Umbilical cord (tissue), 2 donors: ENCODE data around the gene DLG5. TPM values are rescaled to one million over a fixed set of nuclear protein-coding genes. Genes with fewer than 3 reads are reported as not detected.

Experiments used
- DNase-seq: peaks from one replicate; pipeline ENCODE4 v3.0.0-alpha.2; 2015; ENCODE audit warnings: low spot score
- total RNA-seq: library from RNA; depleted of rRNA; stranded (reverse); fragments of >200 nt; gene quantifications from one replicate; pipeline ENCODE4 v1.2.3, GENCODE V29; 2014; ENCODE audit warnings: low replicate concordance; ENCODE audit not compliant: insufficient read depth

The DLG5 gene
- total RNA-seq, 1 donor from 2014 or later = 21.4 TPM

GRCh38 chr10:77949167-77949566 lies 22.6 kb upstream of the DLG5 start:
- DNase-seq = no peak

- peak; percentile 23 for DNase-seq
Measured at GRCh38 chr10:77946084-77946483, 19.5 kb upstream of the DLG5 start.

- DNase-seq = no peak
Measured at GRCh38 chr10:77944519-77944918, 18.0 kb upstream of the DLG5 start.

GRCh38 chr10:77943121-77943901 lies 16.8 kb upstream of the DLG5 start:
- DNase-seq = peak; percentile 65

GRCh38 chr10:77941790-77942189 lies 15.2 kb upstream of the DLG5 start:
- DNase-seq = no peak

- DNase-seq = peak; percentile 28
Measured at GRCh38 chr10:77940627-77941026, 14.1 kb upstream of the DLG5 start.

GRCh38 chr10:77940225-77940624 lies 13.7 kb upstream of the DLG5 start:
- DNase-seq = no peak

- DNase-seq = peak; percentile 59
Measured at GRCh38 chr10:77939561-77940001, 13.0 kb upstream of the DLG5 start.

- no peak for DNase-seq
Measured at GRCh38 chr10:77936697-77937567, 10.4 kb upstream of the DLG5 start.

GRCh38 chr10:77932016-77932715 lies 5.6 kb upstream of the DLG5 start:
- DNase-seq = no peak

- DNase-seq = peak; percentile 42
Measured at GRCh38 chr10:77927402-77928246, 1.1 kb upstream of the DLG5 start.

GRCh38 chr10:77925795-77926565 lies 575 bp downstream of the DLG5 start:
- DNase-seq = peak; percentile 32

GRCh38 chr10:77925410-77925794 lies 1.2 kb downstream of the DLG5 start:
- DNase-seq = peak; percentile 69

- DNase-seq = no peak
Measured at GRCh38 chr10:77922566-77923179, 3.9 kb downstream of the DLG5 start.

- no peak for DNase-seq
Measured at GRCh38 chr10:77922055-77922454, 4.5 kb downstream of the DLG5 start.

- no peak for DNase-seq
Measured at GRCh38 chr10:77921395-77921794, 5.2 kb downstream of the DLG5 start.

- no peak for DNase-seq
Measured at GRCh38 chr10:77920495-77920894, 6.1 kb downstream of the DLG5 start.

GRCh38 chr10:77919713-77920108 lies 6.8 kb downstream of the DLG5 start:
- DNase-seq = no peak

- no peak for DNase-seq
Measured at GRCh38 chr10:77915319-77916105, 11.0 kb downstream of the DLG5 start.
